Measurements from ENCODE around the gene CUL1. TPM values are rescaled to one million over a fixed set of nuclear protein-coding genes. Genes with fewer than 3 reads are reported as not detected.

The CUL1 gene
- total RNA-seq, 4 donors from 2014 or later = 73.1 to 87.1 (median 77.8) TPM

DNA sequence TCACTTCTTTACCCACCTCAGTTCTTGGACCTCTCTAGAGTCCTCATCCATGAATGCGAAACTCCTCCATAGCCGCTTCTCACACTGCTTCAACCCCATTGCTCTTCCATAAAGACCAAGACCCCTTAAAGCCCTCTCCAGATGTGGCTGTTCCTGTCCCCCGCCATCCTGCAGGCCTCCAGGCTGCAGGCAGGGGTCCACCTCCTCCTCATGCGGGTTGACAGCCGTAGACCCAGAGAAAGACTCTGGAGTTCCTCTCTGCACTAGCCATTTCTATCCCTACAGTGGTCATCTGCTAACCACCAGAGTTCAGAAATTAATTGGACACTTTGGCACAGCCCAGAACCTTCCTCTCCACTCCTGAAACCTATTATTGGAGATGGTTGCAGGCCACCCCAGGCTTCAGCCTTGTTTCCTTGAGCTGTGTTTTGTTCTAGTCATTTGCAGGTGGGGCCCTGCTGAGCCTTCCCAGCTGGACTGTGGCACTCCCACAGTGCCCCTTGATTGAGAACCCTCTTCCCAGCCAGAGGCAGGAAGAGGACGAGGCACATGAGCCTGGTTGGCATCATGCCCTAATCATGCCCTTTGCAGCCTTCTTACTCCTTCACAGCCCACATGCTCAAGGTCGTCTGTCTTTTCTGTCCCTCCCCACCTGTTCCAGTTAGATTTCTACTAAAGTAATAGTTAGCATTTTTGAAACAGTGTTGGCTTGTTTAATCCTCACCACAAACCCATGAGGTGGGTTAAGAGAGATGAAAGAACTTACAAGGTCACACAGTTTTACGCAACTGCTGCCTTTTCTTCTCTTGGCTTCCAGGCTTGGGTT, 23.9 kb downstream of the CUL1 start:
- Histone ChIP-seq H3K36me3 (no peaks in the 10 kb centered on the region), H3K4me1 (peaks cover 54 to 95% (median 88%) of the 10 kb centered on the region in 4 donors), H3K27ac (replicated peaks in 1 of 4) (no peak overlapping the region), H3K4me3 (no peak overlapping the region), H3K27me3 (no peaks in the 10 kb centered on the region), H3K9me3 (no peaks in the 10 kb centered on the region)
- 74% methylated on average over 8 of the region's 8 CpGs for WGBS
- intact Hi-C loops (cut with DNase I) = no loop called here
- no peak for DNase-seq (ENCODE audit: extremely low spot score)
- TF ChIP-seq POLR2AphosphoS5 (IDR thresholded peaks at IDR 0.05) (no peak), POLR2A (IDR thresholded peaks at IDR 0.05; ENCODE audit: low read depth) (no peak), CTCF (IDR thresholded peaks at IDR 0.05) (no peak), EP300 (IDR thresholded peaks at IDR 0.05) (no peak)

- intact Hi-C loops (cut with DNase I) = no loop called here
- H3K27me3 ChIP-seq = no peaks in the 10 kb centered on the region
- no peaks in the 10 kb centered on the region for H3K36me3 ChIP-seq
- no peak overlapping the region for H3K4me3 ChIP-seq
- DNase-seq (ENCODE audit: extremely low spot score) = no peak
- H3K27ac ChIP-seq (replicated peaks in 1 of 4) = no peak overlapping the region
- no peaks in the 10 kb centered on the region for H3K9me3 ChIP-seq
- H3K4me1 ChIP-seq = peaks cover 48 to 94% (median 88%) of the 10 kb centered on the region in 4 donors
- TF ChIP-seq CTCF (IDR thresholded peaks at IDR 0.05) (no peak), POLR2AphosphoS5 (IDR thresholded peaks at IDR 0.05) (no peak), POLR2A (IDR thresholded peaks at IDR 0.05; ENCODE audit: low read depth) (no peak), EP300 (IDR thresholded peaks at IDR 0.05) (no peak)
- WGBS = 72% methylated on average over 2 of the region's 2 CpGs
Observed at GRCh38 chr7:148723166-148723559, 24.5 kb downstream of the CUL1 start.

DNA sequence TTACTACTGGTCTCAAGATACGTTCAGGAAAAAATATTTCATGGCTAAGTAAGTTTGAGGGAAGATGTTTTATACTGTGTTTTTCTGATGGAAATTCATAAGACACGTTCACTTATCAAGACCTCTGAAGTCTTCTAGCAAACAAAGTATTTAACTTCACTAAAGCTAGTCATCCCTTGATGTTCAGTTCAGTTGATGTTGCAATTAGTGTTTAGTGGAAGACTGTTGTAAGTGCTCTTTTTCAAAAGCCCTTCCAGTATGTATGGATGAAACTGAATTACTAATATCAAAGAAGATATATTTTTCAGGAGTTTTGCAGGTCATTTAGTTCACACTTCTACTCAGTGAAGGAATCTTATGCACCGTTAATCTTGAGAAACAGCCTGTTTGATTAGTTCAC, 25.1 kb downstream of the CUL1 start:
- H3K27ac ChIP-seq (replicated peaks in 1 of 4) = no peak overlapping the region
- 70% methylated on average over 3 of the region's 3 CpGs for WGBS
- H3K4me1 ChIP-seq = peaks cover 44 to 92% (median 88%) of the 10 kb centered on the region in 4 donors

GRCh38 chr7:148726385-148726784, 27.7 kb downstream of the CUL1 start:
- H3K9me3 ChIP-seq = no peaks in the 10 kb centered on the region
- TF ChIP-seq POLR2A (IDR thresholded peaks at IDR 0.05; ENCODE audit: low read depth) (no peak), EP300 (IDR thresholded peaks at IDR 0.05) (no peak), POLR2AphosphoS5 (IDR thresholded peaks at IDR 0.05) (no peak)
- H3K36me3 ChIP-seq = peaks cover 0 to 14% (median 6%) of the 10 kb centered on the region in 4 donors
- intact Hi-C loops (cut with DNase I) = no loop called here
- no peak for DNase-seq (ENCODE audit: extremely low spot score)
- H3K27ac ChIP-seq (replicated peaks in 1 of 4) = no peak overlapping the region
- no peaks in the 10 kb centered on the region for H3K27me3 ChIP-seq
- no peak overlapping the region for H3K4me3 ChIP-seq
- 65% methylated on average over 2 of the region's 2 CpGs for WGBS
- peaks cover 41 to 92% (median 88%) of the 10 kb centered on the region in 4 donors for H3K4me1 ChIP-seq

More for the DNA sequence above, 25.1 kb downstream of the CUL1 start:
- no peak for TF ChIP-seq EP300 (IDR thresholded peaks at IDR 0.05)
- intact Hi-C loops (cut with DNase I) = no loop called here
- H3K9me3 ChIP-seq = no peaks in the 10 kb centered on the region
- no peaks in the 10 kb centered on the region for H3K36me3 ChIP-seq
- no peak for DNase-seq (ENCODE audit: extremely low spot score)
- H3K27me3 ChIP-seq = no peaks in the 10 kb centered on the region
- no peak overlapping the region for H3K4me3 ChIP-seq

DNA sequence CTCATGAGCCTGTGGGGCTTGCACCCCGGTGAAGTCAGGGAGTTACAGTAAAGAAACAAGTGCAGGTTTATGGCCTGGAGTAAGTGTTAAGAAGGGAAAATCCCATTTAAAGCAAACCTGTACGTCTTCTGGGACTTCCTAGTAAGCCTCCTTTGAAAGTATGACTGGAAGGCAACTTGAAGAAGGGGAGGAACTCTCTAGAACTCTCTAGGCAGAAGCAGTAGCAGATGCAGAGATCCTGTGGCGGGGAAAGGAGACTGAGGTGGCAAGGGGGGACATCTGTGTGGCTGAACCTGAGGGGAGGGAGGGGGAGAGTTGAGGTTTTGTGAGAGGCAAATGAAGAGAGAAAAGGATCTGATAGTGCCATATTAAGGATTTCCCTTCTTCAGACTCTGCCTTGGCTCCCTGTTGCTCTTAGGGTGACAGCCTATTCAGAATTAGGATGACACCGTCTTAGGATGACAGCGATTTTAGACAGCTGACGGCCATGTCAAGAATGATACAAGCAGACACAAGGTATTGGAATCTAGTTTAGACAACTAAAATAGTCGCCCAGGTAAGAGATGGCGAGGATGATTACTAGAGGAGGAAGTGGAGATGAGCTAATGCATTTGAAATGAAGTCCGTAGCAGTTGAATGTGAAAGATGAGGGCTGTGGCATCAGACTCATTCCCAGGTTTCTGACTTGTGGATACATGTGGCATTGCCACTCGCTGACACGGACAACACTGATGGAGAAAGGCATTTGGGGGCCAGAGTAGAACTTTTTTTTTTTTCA, 29.0 kb downstream of the CUL1 start:
- Histone ChIP-seq H3K36me3 (peaks cover 0 to 26% (median 11%) of the 10 kb centered on the region in 4 donors), H3K27ac (replicated peaks in 1 of 4) (no peak overlapping the region), H3K9me3 (no peaks in the 10 kb centered on the region), H3K27me3 (no peaks in the 10 kb centered on the region), H3K4me3 (no peak overlapping the region), H3K4me1 (peaks cover 29 to 84% (median 77%) of the 10 kb centered on the region in 4 donors)
- TF ChIP-seq POLR2A (IDR thresholded peaks at IDR 0.05; ENCODE audit: low read depth) (no peak), CTCF (IDR thresholded peaks at IDR 0.05) (no peak), EP300 (IDR thresholded peaks at IDR 0.05) (no peak)
- WGBS = 93% methylated on average over 11 of the region's 11 CpGs
- intact Hi-C loops (cut with DNase I) = no loop called here
- DNase-seq (ENCODE audit: extremely low spot score) = no peak

Measured in esophagus muscularis mucosa (tissue), 4 donors.